A549 treated with DMSO at 1 μM for 4 hours (cell line): ENCODE results near the gene TRPV2. TPM values are rescaled to one million over a fixed set of nuclear protein-coding genes. Genes with fewer than 3 reads are reported as not detected.

Source experiments
- total RNA-seq: library from RNA; stranded (reverse); fragments of 200-300 nt; extraction: Qiagen RNA extraction; gene quantifications from 5 replicates; pipeline ENCODE4 v1.2.3, GENCODE V29; 2022; ENCODE audit warnings: low read depth

Gene TRPV2, protein sequence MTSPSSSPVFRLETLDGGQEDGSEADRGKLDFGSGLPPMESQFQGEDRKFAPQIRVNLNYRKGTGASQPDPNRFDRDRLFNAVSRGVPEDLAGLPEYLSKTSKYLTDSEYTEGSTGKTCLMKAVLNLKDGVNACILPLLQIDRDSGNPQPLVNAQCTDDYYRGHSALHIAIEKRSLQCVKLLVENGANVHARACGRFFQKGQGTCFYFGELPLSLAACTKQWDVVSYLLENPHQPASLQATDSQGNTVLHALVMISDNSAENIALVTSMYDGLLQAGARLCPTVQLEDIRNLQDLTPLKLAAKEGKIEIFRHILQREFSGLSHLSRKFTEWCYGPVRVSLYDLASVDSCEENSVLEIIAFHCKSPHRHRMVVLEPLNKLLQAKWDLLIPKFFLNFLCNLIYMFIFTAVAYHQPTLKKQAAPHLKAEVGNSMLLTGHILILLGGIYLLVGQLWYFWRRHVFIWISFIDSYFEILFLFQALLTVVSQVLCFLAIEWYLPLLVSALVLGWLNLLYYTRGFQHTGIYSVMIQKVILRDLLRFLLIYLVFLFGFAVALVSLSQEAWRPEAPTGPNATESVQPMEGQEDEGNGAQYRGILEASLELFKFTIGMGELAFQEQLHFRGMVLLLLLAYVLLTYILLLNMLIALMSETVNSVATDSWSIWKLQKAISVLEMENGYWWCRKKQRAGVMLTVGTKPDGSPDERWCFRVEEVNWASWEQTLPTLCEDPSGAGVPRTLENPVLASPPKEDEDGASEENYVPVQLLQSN
- 0.45 to 0.95 TPM (median 0.64 TPM) in 5 replicates for total RNA-seq

DNA sequence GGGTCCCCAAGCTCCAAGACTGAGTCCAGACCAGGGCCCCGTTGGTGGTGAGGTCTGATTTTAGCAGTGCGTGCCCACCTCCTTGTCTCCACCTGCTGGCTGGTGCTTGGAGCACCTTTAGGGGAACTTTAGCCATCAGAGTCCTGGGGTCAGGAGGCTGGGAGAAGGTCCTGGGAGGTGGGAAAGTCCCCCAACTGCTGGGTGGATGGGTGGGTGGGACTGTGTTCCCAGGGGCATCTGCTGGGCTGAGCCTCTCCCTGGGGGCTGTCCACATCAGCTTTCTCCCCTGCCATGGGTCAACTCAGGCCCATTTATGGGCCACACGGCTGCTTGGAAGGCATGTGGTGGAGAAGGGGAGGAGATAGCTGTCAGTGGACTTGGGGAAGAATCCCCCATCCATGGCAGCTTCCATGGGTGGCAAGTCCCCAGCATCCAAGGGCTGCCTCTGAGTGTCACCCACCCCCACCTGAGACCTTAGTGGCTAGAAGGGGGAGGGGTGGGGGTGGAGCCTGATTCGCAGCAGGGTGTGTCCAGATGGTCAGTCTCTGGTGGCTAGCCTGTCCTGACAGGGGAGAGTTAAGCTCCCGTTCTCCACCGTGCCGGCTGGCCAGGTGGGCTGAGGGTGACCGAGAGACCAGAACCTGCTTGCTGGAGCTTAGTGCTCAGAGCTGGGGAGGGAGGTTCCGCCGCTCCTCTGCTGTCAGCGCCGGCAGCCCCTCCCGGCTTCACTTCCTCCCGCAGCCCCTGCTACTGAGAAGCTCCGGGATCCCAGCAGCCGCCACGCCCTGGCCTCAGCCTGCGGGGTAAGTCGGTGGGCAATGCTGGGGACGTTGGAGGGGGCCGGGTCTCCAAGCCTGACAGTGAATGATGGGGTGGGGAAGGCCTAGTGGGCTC lies at the start of gene TRPV2:
TRPV2 (plus strand) TSS at position 541 of the 894 bp plus-strand sequence. CDS start 2,098 bp downstream, outside the sequence.

DNA sequence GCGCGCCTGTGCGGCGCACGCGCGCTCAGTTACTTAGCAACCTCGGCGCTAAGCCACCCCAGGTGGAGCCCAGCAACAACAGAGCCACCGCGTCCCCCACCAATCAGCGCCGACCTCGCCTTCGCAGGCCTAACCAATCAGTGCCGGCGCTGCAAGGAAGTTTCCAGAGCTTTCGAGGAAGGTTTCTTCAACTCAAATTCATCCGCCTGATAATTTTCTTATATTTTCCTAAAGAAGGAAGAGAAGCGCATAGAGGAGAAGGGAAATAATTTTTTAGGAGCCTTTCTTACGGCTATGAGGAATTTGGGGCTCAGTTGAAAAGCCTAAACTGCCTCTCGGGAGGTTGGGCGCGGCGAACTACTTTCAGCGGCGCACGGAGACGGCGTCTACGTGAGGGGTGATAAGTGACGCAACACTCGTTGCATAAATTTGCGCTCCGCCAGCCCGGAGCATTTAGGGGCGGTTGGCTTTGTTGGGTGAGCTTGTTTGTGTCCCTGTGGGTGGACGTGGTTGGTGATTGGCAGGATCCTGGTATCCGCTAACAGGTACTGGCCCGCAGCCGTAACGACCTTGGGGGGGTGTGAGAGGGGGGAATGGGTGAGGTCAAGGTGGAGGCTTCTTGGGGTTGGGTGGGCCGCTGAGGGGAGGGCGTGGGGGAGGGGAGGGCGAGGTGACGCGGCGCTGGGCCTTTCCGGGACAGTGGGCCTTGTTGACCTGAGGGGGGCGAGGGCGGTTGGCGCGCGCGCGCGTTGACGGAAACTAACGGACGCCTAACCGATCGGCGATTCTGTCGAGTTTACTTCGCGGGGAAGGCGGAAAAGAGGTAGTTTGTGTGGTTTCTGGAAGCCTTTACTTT lies 34.5 kb upstream of the TRPV2 start, which contains the start of gene UBB:
UBB (plus strand) TSS at position 452 of the 856 bp plus-strand sequence. CDS start 817 bp downstream, outside the sequence.

Other genes starting within 250 kb of the TRPV2 start
- 64.2 to 96.8 TPM (median 85.5 TPM) in 5 replicates for gene NCOR1, start 200.0 kb upstream of the TRPV2 start, total RNA-seq
- 15.6 to 24.2 TPM (median 16.7 TPM) in 5 replicates for gene PIGL, start 198.4 kb upstream of the TRPV2 start, total RNA-seq
- 155 to 165 TPM (median 159 TPM) in 5 replicates for gene CENPV, start 62.1 kb upstream of the TRPV2 start, total RNA-seq
- gene UBB, start 34.5 kb upstream of the TRPV2 start, total RNA-seq: 2,301 to 2,456 TPM (median 2,388 TPM) in 5 replicates
- gene LRRC75A, start 76.6 kb downstream of the TRPV2 start, total RNA-seq: 0.89 to 1.3 TPM (median 1.1 TPM) in 5 replicates
- gene ZNF287, start 153.6 kb downstream of the TRPV2 start, total RNA-seq: 12.3 to 18.9 TPM (median 14.4 TPM) in 5 replicates
- gene ZNF624, start 238.3 kb downstream of the TRPV2 start, total RNA-seq: 2.2 to 3.7 TPM (median 3.1 TPM) in 5 replicates